Measurements from ENCODE around the gene SIAH3.

The SIAH3 gene

GRCh38 chr13:45732916-45733315, 118.6 kb downstream of the SIAH3 start:
- H3K4me1 ChIP-seq (ENCODE audit: control insufficient read depth, insufficient read depth, low read length): no peaks in the 10 kb centered on the region

GRCh38 chr13:45731455-45731854, 120.1 kb downstream of the SIAH3 start:
- Histone ChIP-seq H3K27ac (ENCODE audit: low read depth, low read length) (no peak overlapping the region), H3K36me3 (ENCODE audit: control insufficient read depth, insufficient read depth, low read length) (no peaks in the 10 kb centered on the region), H3K9me3 (ENCODE audit: control insufficient read depth, insufficient read depth, low read length) (no peaks in the 10 kb centered on the region), H3K9ac (ENCODE audit: low read depth, low read length) (no peak overlapping the region), H3K27me3 (ENCODE audit: control insufficient read depth, insufficient read depth, low read length) (no peaks in the 10 kb centered on the region), H3K4me1 (ENCODE audit: control insufficient read depth, insufficient read depth, low read length) (no peaks in the 10 kb centered on the region), H3K4me3 (ENCODE audit: low read depth, low read length) (no peak overlapping the region)

More at GRCh38 chr13:45732916-45733315, 118.6 kb downstream of the SIAH3 start:
- Histone ChIP-seq H3K4me3 (ENCODE audit: low read depth, low read length) (no peak overlapping the region), H3K9ac (ENCODE audit: low read depth, low read length) (no peak overlapping the region), H3K27me3 (ENCODE audit: control insufficient read depth, insufficient read depth, low read length) (no peaks in the 10 kb centered on the region), H3K9me3 (ENCODE audit: control insufficient read depth, insufficient read depth, low read length) (no peaks in the 10 kb centered on the region), H3K27ac (ENCODE audit: low read depth, low read length) (no peak overlapping the region), H3K36me3 (ENCODE audit: control insufficient read depth, insufficient read depth, low read length) (no peaks in the 10 kb centered on the region)

GRCh38 chr13:45728759-45729158, 122.8 kb downstream of the SIAH3 start:
- Histone ChIP-seq H3K27me3 (ENCODE audit: control insufficient read depth, insufficient read depth, low read length) (no peaks in the 10 kb centered on the region), H3K9me3 (ENCODE audit: control insufficient read depth, insufficient read depth, low read length) (no peaks in the 10 kb centered on the region), H3K4me3 (ENCODE audit: low read depth, low read length) (no peak overlapping the region), H3K27ac (ENCODE audit: low read depth, low read length) (no peak overlapping the region), H3K36me3 (ENCODE audit: control insufficient read depth, insufficient read depth, low read length) (no peaks in the 10 kb centered on the region), H3K9ac (ENCODE audit: low read depth, low read length) (no peak overlapping the region), H3K4me1 (ENCODE audit: control insufficient read depth, insufficient read depth, low read length) (peaks cover 3% of the 10 kb centered on the region; the same call in 1 of the 2 replicates)
